ENCODE results near the gene TCF4. TPM values are rescaled to one million over a fixed set of nuclear protein-coding genes. Genes with fewer than 3 reads are reported as not detected.

TCF4 gene
- total RNA-seq, 4 donors from 2014 or later = 58.0 to 84.3 (median 68.1) TPM

DNA sequence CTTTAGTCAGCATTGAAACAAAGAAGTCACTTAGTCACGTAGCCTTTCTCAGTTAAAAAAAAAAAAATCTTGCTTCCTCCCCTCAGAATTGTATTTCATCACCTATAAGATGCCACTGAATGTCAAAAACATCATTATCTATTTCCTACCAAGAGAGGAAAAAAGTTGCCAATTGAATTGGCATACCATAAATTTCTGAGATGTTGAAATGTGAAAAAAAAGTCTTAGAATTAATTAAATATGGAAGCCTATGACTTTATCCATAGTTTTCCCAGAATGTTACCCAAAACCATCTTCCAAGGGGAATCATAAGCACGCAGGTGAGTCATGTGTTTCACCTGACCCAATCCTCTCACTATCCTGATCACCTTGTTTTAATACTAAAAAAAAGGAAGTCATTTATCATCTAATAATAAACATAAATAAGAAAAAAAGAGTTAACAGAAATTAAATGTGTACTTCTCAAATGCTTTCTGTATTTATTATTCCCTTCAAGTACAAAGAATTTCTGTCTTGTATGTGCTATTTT, 205.7 kb downstream of the TCF4 start:
- Histone ChIP-seq H3K4me1 (peaks cover 0 to 12% (median 7%) of the 10 kb centered on the region in 4 donors), H3K36me3 (no peaks in the 10 kb centered on the region), H3K4me3 (no peak overlapping the region), H3K9me3 (peaks cover 0 to 5% (median 0%) of the 10 kb centered on the region in 4 donors), H3K27ac (replicated peaks in 1 of 4) (no peak overlapping the region), H3K27me3 (no peaks in the 10 kb centered on the region)
- no peak for DNase-seq (ENCODE audit: extremely low spot score)
- WGBS = 86% methylated on average over 2 of the region's 2 CpGs
- intact Hi-C loops (cut with DNase I) = no loop called here
- TF ChIP-seq POLR2A (IDR thresholded peaks at IDR 0.05; ENCODE audit: low read depth) (no peak), EP300 (IDR thresholded peaks at IDR 0.05) (no peak), POLR2AphosphoS5 (IDR thresholded peaks at IDR 0.05) (no peak)
- TF ChIP-seq, protein P1, sequence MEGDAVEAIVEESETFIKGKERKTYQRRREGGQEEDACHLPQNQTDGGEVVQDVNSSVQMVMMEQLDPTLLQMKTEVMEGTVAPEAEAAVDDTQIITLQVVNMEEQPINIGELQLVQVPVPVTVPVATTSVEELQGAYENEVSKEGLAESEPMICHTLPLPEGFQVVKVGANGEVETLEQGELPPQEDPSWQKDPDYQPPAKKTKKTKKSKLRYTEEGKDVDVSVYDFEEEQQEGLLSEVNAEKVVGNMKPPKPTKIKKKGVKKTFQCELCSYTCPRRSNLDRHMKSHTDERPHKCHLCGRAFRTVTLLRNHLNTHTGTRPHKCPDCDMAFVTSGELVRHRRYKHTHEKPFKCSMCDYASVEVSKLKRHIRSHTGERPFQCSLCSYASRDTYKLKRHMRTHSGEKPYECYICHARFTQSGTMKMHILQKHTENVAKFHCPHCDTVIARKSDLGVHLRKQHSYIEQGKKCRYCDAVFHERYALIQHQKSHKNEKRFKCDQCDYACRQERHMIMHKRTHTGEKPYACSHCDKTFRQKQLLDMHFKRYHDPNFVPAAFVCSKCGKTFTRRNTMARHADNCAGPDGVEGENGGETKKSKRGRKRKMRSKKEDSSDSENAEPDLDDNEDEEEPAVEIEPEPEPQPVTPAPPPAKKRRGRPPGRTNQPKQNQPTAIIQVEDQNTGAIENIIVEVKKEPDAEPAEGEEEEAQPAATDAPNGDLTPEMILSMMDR (IDR thresholded peaks at IDR 0.05) = no peak

DNA sequence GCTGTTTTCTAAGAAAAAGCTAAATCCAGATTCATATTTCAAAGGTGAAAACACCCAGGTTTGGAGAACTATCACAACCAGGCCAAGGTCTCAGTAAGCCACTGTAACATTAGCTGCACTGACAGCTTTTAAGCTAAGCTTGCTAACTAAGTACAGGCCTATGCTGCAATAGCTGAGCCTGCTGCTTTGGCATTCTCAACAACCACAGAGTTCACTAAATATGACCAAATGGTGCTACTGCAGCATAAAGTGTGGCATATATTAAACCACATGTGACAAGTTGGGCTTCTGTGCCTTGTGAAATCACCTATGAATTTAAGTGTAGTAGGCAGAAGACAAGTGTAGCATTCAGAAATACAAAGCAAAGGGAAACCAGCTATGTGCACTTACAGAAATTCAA, 206.7 kb downstream of the TCF4 start:
- Histone ChIP-seq H3K4me1 (peaks cover 0 to 4% (median under 1%) of the 10 kb centered on the region in 4 donors), H3K27me3 (no peaks in the 10 kb centered on the region), H3K36me3 (no peaks in the 10 kb centered on the region), H3K9me3 (peaks cover 0 to 5% (median 0%) of the 10 kb centered on the region in 4 donors), H3K27ac (replicated peaks in 1 of 4) (no peak overlapping the region), H3K4me3 (no peak overlapping the region)
- intact Hi-C loops (cut with DNase I) = no loop called here
- no peak for DNase-seq (ENCODE audit: extremely low spot score)
- no peak for TF ChIP-seq EP300 (IDR thresholded peaks at IDR 0.05)
- TF ChIP-seq, protein P1 (IDR thresholded peaks at IDR 0.05) = no peak
- no peak for TF ChIP-seq POLR2A (IDR thresholded peaks at IDR 0.05; ENCODE audit: low read depth)
- no peak for TF ChIP-seq POLR2AphosphoS5 (IDR thresholded peaks at IDR 0.05)

DNA sequence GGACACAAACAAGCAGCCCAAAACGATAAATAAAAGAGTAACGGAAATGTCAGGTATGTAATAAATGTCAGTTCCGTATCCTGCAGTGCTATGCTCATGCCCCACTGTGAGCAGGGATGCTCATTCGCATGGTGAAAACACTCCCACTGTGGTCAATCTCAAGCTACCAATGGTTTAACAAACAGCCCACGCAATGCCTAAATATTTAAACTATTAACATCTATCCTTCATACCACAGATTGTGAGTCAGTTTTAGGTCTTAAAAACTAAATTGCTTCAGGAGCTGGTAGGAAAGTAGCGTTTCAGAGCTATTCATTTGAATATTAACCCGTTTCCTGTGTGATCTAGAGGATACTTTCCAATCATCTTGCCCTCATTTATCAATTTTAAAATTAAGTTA, 207.4 kb downstream of the TCF4 start:
- TF ChIP-seq, protein P1 (IDR thresholded peaks at IDR 0.05) = no peak
- TF ChIP-seq POLR2A (IDR thresholded peaks at IDR 0.05; ENCODE audit: low read depth) (no peak), EP300 (IDR thresholded peaks at IDR 0.05) (no peak), POLR2AphosphoS5 (IDR thresholded peaks at IDR 0.05) (no peak)
- no peak for DNase-seq (ENCODE audit: extremely low spot score)
- no peaks in the 10 kb centered on the region for H3K36me3 ChIP-seq
- no peak overlapping the region for H3K27ac ChIP-seq (replicated peaks in 1 of 4)
- WGBS = 97% methylated on average over 7 of the region's 7 CpGs
- H3K27me3 ChIP-seq = no peaks in the 10 kb centered on the region
- H3K9me3 ChIP-seq = peaks cover 0 to 5% (median 0%) of the 10 kb centered on the region in 4 donors
- intact Hi-C loops (cut with DNase I) = no loop called here
- H3K4me1 ChIP-seq = no peaks in the 10 kb centered on the region
- no peak overlapping the region for H3K4me3 ChIP-seq

DNA sequence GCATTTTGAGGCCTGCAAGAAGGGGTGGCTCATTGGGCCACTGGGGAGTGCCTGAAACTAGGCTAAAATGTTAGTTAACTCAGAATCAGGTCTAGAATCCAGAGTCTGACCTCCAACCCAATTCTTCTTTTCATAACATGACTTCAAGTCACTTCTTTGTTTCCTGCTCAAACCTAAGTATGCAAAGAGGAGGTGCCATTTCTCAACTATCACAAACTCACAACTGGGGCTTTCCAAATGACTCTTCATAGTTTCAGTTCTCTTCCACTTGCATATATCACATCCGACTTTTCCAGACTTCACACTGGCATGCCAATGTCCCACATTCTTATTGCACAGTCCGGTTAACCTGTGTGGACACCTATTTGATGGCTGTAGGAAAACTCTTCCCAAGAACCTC, 211.6 kb downstream of the TCF4 start:
- TF ChIP-seq POLR2A (IDR thresholded peaks at IDR 0.05; ENCODE audit: low read depth) = no peak
- no peak for TF ChIP-seq POLR2AphosphoS5 (IDR thresholded peaks at IDR 0.05)
- TF ChIP-seq EP300 (IDR thresholded peaks at IDR 0.05) = no peak
- TF ChIP-seq, protein P1 (IDR thresholded peaks at IDR 0.05) = no peak
- Histone ChIP-seq H3K27ac (replicated peaks in 1 of 4) (no peak overlapping the region), H3K4me3 (no peak overlapping the region), H3K4me1 (no peaks in the 10 kb centered on the region), H3K27me3 (no peaks in the 10 kb centered on the region), H3K9me3 (no peaks in the 10 kb centered on the region), H3K36me3 (no peaks in the 10 kb centered on the region)
- 82% methylated on average over 2 of the region's 2 CpGs for WGBS
- no peak for DNase-seq (ENCODE audit: extremely low spot score)
- intact Hi-C loops (cut with DNase I) = no loop called here

DNA sequence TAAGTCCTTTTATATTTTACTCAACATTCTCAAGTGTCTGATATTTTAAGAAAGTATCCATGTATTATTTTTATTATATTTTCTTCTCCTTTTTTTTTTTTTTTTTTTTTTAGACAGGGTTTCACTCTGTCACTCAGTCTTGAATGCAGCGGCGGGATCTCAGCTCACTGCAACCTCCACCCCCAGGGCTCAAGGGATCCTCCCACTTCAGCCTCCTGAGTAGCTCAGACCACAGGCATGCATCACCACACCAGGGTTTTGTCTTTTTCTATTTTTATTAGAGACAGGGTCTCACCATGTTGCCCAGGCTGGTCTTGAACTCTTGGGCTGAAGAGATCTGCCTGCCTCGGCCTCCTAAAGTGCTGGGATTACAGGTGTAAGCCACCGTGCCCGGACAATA, 212.1 kb downstream of the TCF4 start:
- no peaks in the 10 kb centered on the region for H3K27me3 ChIP-seq
- DNase-seq (ENCODE audit: extremely low spot score) = no peak
- WGBS = 96% methylated on average over 5 of the region's 5 CpGs

More for the DNA sequence above, 212.1 kb downstream of the TCF4 start:
- intact Hi-C loops (cut with DNase I) = no loop called here
- Histone ChIP-seq H3K4me1 (no peaks in the 10 kb centered on the region), H3K9me3 (no peaks in the 10 kb centered on the region), H3K27ac (replicated peaks in 1 of 4) (no peak overlapping the region), H3K36me3 (no peaks in the 10 kb centered on the region), H3K4me3 (no peak overlapping the region)
- TF ChIP-seq POLR2A (IDR thresholded peaks at IDR 0.05; ENCODE audit: low read depth) (no peak), POLR2AphosphoS5 (IDR thresholded peaks at IDR 0.05) (no peak), EP300 (IDR thresholded peaks at IDR 0.05) (no peak)
- TF ChIP-seq, protein P1 (IDR thresholded peaks at IDR 0.05) = no peak
